Measurements from ENCODE around the gene OR5K2.

The OR5K2 gene

GRCh38 chr3:98545940-98546339 lies 48.5 kb downstream of the OR5K2 start:
- Mint-ChIP-seq H3K36me3 (ENCODE audit: insufficient read depth) (no peaks in the 10 kb centered on the region), H3K27ac (ENCODE audit: low read depth) (peak overlapping the region; percentile 80), H3K4me1 (peaks cover 51% of the 10 kb centered on the region), H3K27me3 (no peaks in the 10 kb centered on the region), H3K9me3 (no peaks in the 10 kb centered on the region), H3K4me3 (peak overlapping the region; percentile 25)
- DNase-seq (ENCODE audit: low spot score in 2 of 2) (no peak), ATAC-seq (replicated peaks; ENCODE audit: extremely low read depth, poor library complexity, severe bottlenecking) (peak; percentile 74)

Data from central memory CD8-positive, alpha-beta T cell (primary cell).